ENCODE data around the gene MORN4.

DNA sequence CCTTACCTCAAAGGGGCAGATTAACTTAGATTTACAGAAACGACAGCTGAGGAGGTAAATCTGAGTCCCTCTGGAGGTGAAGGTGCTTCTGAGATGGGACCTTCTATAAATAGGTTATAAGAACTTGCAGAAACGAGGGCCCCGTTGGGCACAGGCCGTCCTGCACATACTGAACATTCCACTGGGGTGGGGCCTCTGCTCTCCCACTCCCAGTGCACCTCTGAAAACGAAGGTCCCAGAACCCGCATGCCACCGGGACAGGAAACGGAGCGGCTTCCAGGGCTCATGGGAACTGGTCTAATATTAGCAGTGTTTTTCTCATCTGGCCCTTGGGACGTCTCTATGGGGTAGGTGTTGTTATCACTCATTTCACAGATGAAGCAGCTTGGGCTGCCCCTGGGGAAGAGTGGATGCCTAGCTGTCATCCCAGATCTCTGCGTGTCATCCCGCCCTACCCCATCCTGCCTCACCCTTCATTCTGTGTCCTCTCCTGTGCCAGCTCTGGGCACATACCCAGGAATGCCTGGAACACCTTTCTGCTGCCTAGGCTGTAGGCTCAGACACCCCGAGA lies 24.2 kb downstream of the MORN4 start:
- TF ChIP-seq POLR2A (IDR thresholded peaks at IDR 0.05) = no peak
- TF ChIP-seq, protein P1, sequence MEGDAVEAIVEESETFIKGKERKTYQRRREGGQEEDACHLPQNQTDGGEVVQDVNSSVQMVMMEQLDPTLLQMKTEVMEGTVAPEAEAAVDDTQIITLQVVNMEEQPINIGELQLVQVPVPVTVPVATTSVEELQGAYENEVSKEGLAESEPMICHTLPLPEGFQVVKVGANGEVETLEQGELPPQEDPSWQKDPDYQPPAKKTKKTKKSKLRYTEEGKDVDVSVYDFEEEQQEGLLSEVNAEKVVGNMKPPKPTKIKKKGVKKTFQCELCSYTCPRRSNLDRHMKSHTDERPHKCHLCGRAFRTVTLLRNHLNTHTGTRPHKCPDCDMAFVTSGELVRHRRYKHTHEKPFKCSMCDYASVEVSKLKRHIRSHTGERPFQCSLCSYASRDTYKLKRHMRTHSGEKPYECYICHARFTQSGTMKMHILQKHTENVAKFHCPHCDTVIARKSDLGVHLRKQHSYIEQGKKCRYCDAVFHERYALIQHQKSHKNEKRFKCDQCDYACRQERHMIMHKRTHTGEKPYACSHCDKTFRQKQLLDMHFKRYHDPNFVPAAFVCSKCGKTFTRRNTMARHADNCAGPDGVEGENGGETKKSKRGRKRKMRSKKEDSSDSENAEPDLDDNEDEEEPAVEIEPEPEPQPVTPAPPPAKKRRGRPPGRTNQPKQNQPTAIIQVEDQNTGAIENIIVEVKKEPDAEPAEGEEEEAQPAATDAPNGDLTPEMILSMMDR (IDR thresholded peaks at IDR 0.05) = no peak

Data from tibial nerve (tissue), 3 donors.